ENCODE measurements around the gene RGS9.

RGS9 gene

GRCh38 chr17:65222214-65222738 lies 85.1 kb downstream of the RGS9 start:
- no peak for DNase-seq

- no peak for DNase-seq
Observed at GRCh38 chr17:65225061-65225460, 87.9 kb downstream of the RGS9 start.

GRCh38 chr17:65226227-65226626 lies 89.1 kb downstream of the RGS9 start:
- no peak for DNase-seq

- DNase-seq, result no peak
Observed at GRCh38 chr17:65227637-65228036, 90.5 kb downstream of the RGS9 start.

GRCh38 chr17:65228287-65228686 lies 91.1 kb downstream of the RGS9 start:
- no peak for DNase-seq

- no peak for DNase-seq
Observed at GRCh38 chr17:65228734-65229620, 91.8 kb downstream of the RGS9 start.

- no peak for DNase-seq
Observed at GRCh38 chr17:65229621-65229995, 92.4 kb downstream of the RGS9 start.

- DNase-seq, result no peak
Observed at GRCh38 chr17:65230040-65230439, 92.9 kb downstream of the RGS9 start.

GRCh38 chr17:65231086-65231485 lies 93.9 kb downstream of the RGS9 start:
- no peak for DNase-seq

- no peak for DNase-seq
Observed at GRCh38 chr17:65231662-65232335, 94.6 kb downstream of the RGS9 start.

GRCh38 chr17:65235284-65235683 lies 98.1 kb downstream of the RGS9 start:
- DNase-seq, result no peak

GRCh38 chr17:65236321-65236720 lies 99.2 kb downstream of the RGS9 start:
- no peak for DNase-seq

- DNase-seq, result no peak
Observed at GRCh38 chr17:65243838-65244625, 106.9 kb downstream of the RGS9 start.

- no peak for DNase-seq
Observed at GRCh38 chr17:65246252-65246651, 109.1 kb downstream of the RGS9 start.

- no peak for DNase-seq
Observed at GRCh38 chr17:65249774-65250173, 112.6 kb downstream of the RGS9 start.

- DNase-seq, result no peak
Observed at GRCh38 chr17:65254166-65254565, 117.0 kb downstream of the RGS9 start.

GRCh38 chr17:65259281-65259680 lies 122.1 kb downstream of the RGS9 start:
- no peak for DNase-seq

GRCh38 chr17:65259696-65260485 lies 122.7 kb downstream of the RGS9 start:
- no peak for DNase-seq

- no peak for DNase-seq
Observed at GRCh38 chr17:65260626-65261025, 123.5 kb downstream of the RGS9 start.

- DNase-seq, result no peak
Observed at GRCh38 chr17:65261152-65261551, 124.0 kb downstream of the RGS9 start.

GRCh38 chr17:65261682-65262636 lies 124.8 kb downstream of the RGS9 start:
- DNase-seq, result no peak

All from cortex of kidney (tissue), 1 donor.